Liver (tissue), 9 donors: ENCODE measurements around the gene SERPINA5. TPM values are rescaled to one million over a fixed set of nuclear protein-coding genes. Genes with fewer than 3 reads are reported as not detected.

ENCODE experiments used
- DNase-seq: peaks from one replicate; pipeline ENCODE4 v3.0.0-alpha.2; 2017; ENCODE audit warnings: low spot score
- H3K27ac ChIP-seq, 2 donors: one replicate each; pipeline ENCODE4 v1.7.0; 2013; ENCODE audit warnings: inconsistent platforms in 2 of 2, low read length in 2 of 2, control low read depth in 1 of 2, low read depth in 1 of 2, mild to moderate bottlenecking in 1 of 2
- H3K27me3 ChIP-seq, 4 donors: one replicate each; pipeline versions ENCODE4 v1.6.1 to v1.7.0; 2013; ENCODE audit warnings: low read length in 3 of 4, inconsistent platforms in 1 of 4, mild to moderate bottlenecking in 1 of 4, moderate library complexity in 1 of 4; ENCODE audit not compliant: control insufficient read depth in 4 of 4, insufficient read depth in 4 of 4
- H3K36me3 ChIP-seq, 4 donors: one replicate each; pipeline versions ENCODE4 v1.6.1 to v1.7.0; 2013; ENCODE audit warnings: low read length in 3 of 4, mild to moderate bottlenecking in 3 of 4, low read depth in 1 of 4, moderate library complexity in 1 of 4; ENCODE audit not compliant: control insufficient read depth in 4 of 4, insufficient read depth in 3 of 4
- H3K4me1 ChIP-seq, 4 donors: one replicate each; pipeline versions ENCODE4 v1.6.1 to v1.7.0; 2013; ENCODE audit warnings: low read length in 3 of 4, mild to moderate bottlenecking in 3 of 4, moderate library complexity in 1 of 4; ENCODE audit not compliant: control insufficient read depth in 4 of 4, insufficient read depth in 4 of 4
- H3K4me3 ChIP-seq, 3 donors: one replicate each; pipeline versions ENCODE4 v1.6.1 to v1.7.0; 2013; ENCODE audit warnings: low read length in 3 of 3, control low read depth in 1 of 3, low read depth in 1 of 3, mild to moderate bottlenecking in 1 of 3
- H3K9ac ChIP-seq, 2 donors: one replicate each; pipeline ENCODE4 v1.7.0; 2013; ENCODE audit warnings: low read length in 2 of 2, mild to moderate bottlenecking in 2 of 2, moderate library complexity in 2 of 2, control low read depth in 1 of 2, low read depth in 1 of 2
- H3K9me3 ChIP-seq, 4 donors: one replicate each; pipeline versions ENCODE4 v1.6.1 to v1.7.0; 2013; ENCODE audit warnings: low read length in 3 of 4; ENCODE audit not compliant: control insufficient read depth in 4 of 4
- CTCF ChIP-seq: fragments of 150-350 bp; IDR thresholded peaks from 2 replicates; pipeline ENCODE4 v1.5.1; 2017; ENCODE audit warnings: improper control_type of control experiment, low read depth, low read length; ENCODE audit not compliant: missing input control
- EGR1 ChIP-seq, 2 donors: IDR thresholded peaks; 2 replicates each; pipeline ENCODE4 v1.6.1; 2016 to 2018; ENCODE audit warnings: antibody characterized with exemption in 2 of 2, low read depth in 2 of 2
- FOXA1 ChIP-seq: IDR thresholded peaks from 2 replicates; pipeline ENCODE4 v1.6.1; 2016; ENCODE audit warnings: antibody characterized with exemption
- FOXA2 ChIP-seq: IDR thresholded peaks from 2 replicates; pipeline ENCODE4 v1.6.1; 2016; ENCODE audit warnings: antibody characterized with exemption
- GABPA ChIP-seq, 2 donors: IDR thresholded peaks in 1 of 2; conservative IDR thresholded peaks in 1 of 2; 2 replicates each; pipeline ENCODE4 v1.6.1; 2016; ENCODE audit warnings: antibody characterized with exemption in 2 of 2, mild to moderate bottlenecking in 1 of 2, moderate library complexity in 1 of 2
- HNF4A ChIP-seq, 2 donors: conservative IDR thresholded peaks; 2 replicates each; pipeline ENCODE4 v1.6.1; 2016; ENCODE audit warnings: antibody characterized with exemption in 2 of 2, mild to moderate bottlenecking in 2 of 2
- HNF4G ChIP-seq: IDR thresholded peaks from 2 replicates; pipeline ENCODE4 v1.6.1; 2016; ENCODE audit warnings: antibody characterized with exemption
- JUND ChIP-seq, 2 donors: IDR thresholded peaks; 2 replicates each; pipeline ENCODE4 v1.6.1; 2016; ENCODE audit warnings: antibody characterized with exemption in 2 of 2
- NR2F2 ChIP-seq: IDR thresholded peaks from 2 replicates; pipeline ENCODE4 v1.6.1; 2016; ENCODE audit warnings: antibody characterized with exemption
- RAD21 ChIP-seq, 2 donors: IDR thresholded peaks; 2 replicates each; pipeline ENCODE4 v1.6.1; 2016; ENCODE audit warnings: antibody characterized with exemption in 2 of 2, mild to moderate bottlenecking in 2 of 2
- REST ChIP-seq: IDR thresholded peaks from 2 replicates; pipeline ENCODE4 v1.6.1; 2016; ENCODE audit warnings: antibody characterized with exemption, mild to moderate bottlenecking
- RXRA ChIP-seq, 2 donors: IDR thresholded peaks; 2 replicates each; pipeline ENCODE4 v1.6.1; 2017 to 2018; ENCODE audit warnings: antibody characterized with exemption in 2 of 2, mild to moderate bottlenecking in 1 of 2
- SP1 ChIP-seq: IDR thresholded peaks from 2 replicates; pipeline ENCODE4 v1.6.1; 2018; ENCODE audit warnings: antibody characterized with exemption, mild to moderate bottlenecking
- TAF1 ChIP-seq: conservative IDR thresholded peaks from 2 replicates; pipeline ENCODE4 v1.6.1; 2016; ENCODE audit warnings: antibody characterized with exemption, mild to moderate bottlenecking
- YY1 ChIP-seq: IDR thresholded peaks from 2 replicates; pipeline ENCODE4 v1.6.1; 2016; ENCODE audit warnings: antibody characterized with exemption, mild to moderate bottlenecking
- WGBS: extraction: QIAGEN DNeasy Blood & Tissue Kit; methylation state at CpG from one replicate; pipeline ENCODE4 v1.1.7; 2013; 5-methylcytosine and 5-hydroxymethylcytosine counted together
- polyA plus RNA-seq, 2 donors: library from polyadenylated mRNA; stranded (reverse) in 1 of 2; unstranded in 1 of 2; fragments of 200-250 nt in 1 of 2; fragments of >200 nt in 1 of 2; fragmentation: Nextera tagmentation in 1 of 2; extraction: Ambion mirVana in 1 of 2; gene quantifications; one replicate each; pipeline versions ENCODE4 v1.2.1 to v1.2.3, GENCODE V29; 2013 to 2015
- total RNA-seq, 2 donors: library from RNA; depleted of rRNA; stranded (reverse); fragments of >200 nt; gene quantifications; one replicate each; pipeline ENCODE4 v1.2.3, GENCODE V29; 2014
- TF ChIP-seq, protein P1 (sequence below): IDR thresholded peaks from 2 replicates; pipeline ENCODE4 v1.6.1; 2016; ENCODE audit warnings: antibody characterized with exemption
- donor health status: healthy.
- donor health status: healthy.
- donor health status: healthy.
- donor health status: healthy.
- donor health status: healthy.

SERPINA5 gene
- total and polyA plus RNA-seq, 4 donors: 37.0 to 250 (median 84.0) TPM

GRCh38 chr14:94543449-94544124 lies 37.6 kb upstream of the SERPINA5 start (continued):
- TF ChIP-seq FOXA1: no peak
- no peak for TF ChIP-seq GABPA (IDR thresholded peaks at IDR 0.05 in 1 of 2, conservative IDR thresholded peaks at IDR 0.05 in 1 of 2)
- no peak for TF ChIP-seq YY1
- TF ChIP-seq SP1: no peak
- TF ChIP-seq EGR1 (IDR thresholded peaks at IDR 0.05; ENCODE audit: low read depth in 2 of 2): no peak
- TF ChIP-seq CTCF: no peak
- TF ChIP-seq RAD21 (IDR thresholded peaks at IDR 0.05): no peak
- TF ChIP-seq JUND (IDR thresholded peaks at IDR 0.05): no peak
- TF ChIP-seq FOXA2: no peak
- no peak for TF ChIP-seq HNF4G

DNA sequence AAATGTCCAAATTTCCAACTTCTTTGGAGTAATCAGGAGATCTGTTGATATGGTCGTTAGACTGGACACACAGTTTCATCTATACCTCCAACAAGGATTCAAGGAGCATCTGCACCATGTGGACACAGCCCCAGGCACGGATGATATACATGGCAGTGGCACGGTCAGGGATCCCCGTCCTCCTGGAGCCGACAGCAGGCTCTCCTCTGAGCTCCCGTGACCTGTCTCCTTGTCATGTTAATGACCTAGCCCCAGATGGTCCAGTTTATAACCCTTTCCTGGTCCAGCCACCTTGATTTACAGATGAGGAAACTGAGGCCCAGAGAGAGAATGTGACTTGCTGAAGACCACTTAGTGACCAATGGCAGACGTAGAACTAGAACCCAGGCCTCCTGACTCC lies 36.5 kb upstream of the SERPINA5 start:
- peaks cover 6 to 22% (median 16%) of the 10 kb centered on the region in 4 donors for H3K4me1 ChIP-seq
- no peaks in the 10 kb centered on the region for H3K27me3 ChIP-seq
- no peak overlapping the region for H3K4me3 ChIP-seq
- H3K27ac ChIP-seq: no peak overlapping the region
- peaks cover 0 to 5% (median 2%) of the 10 kb centered on the region in 4 donors for H3K9me3 ChIP-seq
- no peak overlapping the region for H3K9ac ChIP-seq
- 80% methylated on average over 7 of the region's 7 CpGs for WGBS
- TF ChIP-seq GABPA (IDR thresholded peaks at IDR 0.05 in 1 of 2, conservative IDR thresholded peaks at IDR 0.05 in 1 of 2) (no peak), RXRA (IDR thresholded peaks at IDR 0.05) (no peak), JUND (IDR thresholded peaks at IDR 0.05) (no peak), YY1 (no peak), HNF4A (conservative IDR thresholded peaks at IDR 0.05) (no peak)
- DNase-seq: peak; percentile 23
- no peaks in the 10 kb centered on the region for H3K36me3 ChIP-seq

DNA sequence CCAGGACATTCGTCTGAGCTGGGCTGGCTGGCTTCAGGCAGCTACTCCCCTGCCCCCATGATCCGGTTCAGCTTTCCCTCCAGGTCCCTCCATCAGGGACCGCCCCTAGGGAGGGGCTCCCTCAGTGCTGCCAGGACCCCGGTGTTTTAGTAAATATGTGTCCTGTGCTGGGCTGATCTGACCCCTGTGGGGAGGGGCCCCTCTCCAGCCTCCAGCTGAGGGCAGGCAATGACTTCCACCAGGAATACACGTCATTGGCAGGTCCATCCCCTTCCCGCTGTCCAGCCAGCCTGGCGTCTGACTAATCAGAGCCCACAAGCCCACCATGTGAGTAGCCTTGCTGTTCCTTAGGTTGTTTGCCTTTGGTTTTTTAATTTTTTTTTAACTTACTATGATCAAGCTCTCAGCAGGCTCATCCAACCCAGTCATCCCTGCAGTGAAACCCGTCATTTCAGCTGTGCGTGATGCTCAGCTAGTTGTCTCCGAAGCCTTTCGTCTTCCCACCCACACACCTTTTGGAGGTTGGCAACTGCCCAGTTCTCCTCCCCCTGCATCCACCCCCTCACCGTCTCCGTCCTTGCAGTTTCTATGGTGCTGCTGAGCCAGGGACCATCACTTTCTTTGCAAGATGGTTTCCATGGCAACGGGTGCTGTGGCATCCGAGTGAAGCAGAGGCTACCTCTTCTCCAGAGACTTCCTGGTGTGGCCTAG lies 35.9 kb upstream of the SERPINA5 start:
- H3K36me3 ChIP-seq: no peaks in the 10 kb centered on the region
- peaks cover 6 to 18% (median 16%) of the 10 kb centered on the region in 4 donors for H3K4me1 ChIP-seq
- no peak overlapping the region for H3K9ac ChIP-seq
- TF ChIP-seq RAD21 (IDR thresholded peaks at IDR 0.05): no peak
- TF ChIP-seq NR2F2: no peak
- TF ChIP-seq FOXA2: no peak
- TF ChIP-seq RXRA (IDR thresholded peaks at IDR 0.05): no peak
- peak; percentile 34 for DNase-seq
- 70% methylated on average over 15 of the region's 15 CpGs for WGBS
- H3K27me3 ChIP-seq: no peaks in the 10 kb centered on the region
- H3K27ac ChIP-seq: no peak overlapping the region
- H3K4me3 ChIP-seq: no peak overlapping the region
- H3K9me3 ChIP-seq: peaks cover 0 to 5% (median 2%) of the 10 kb centered on the region in 4 donors

- WGBS: 93% methylated on average over 8 of the region's 8 CpGs
- no peak for DNase-seq
- H3K36me3 ChIP-seq: no peaks in the 10 kb centered on the region
- TF ChIP-seq REST (no peak), SP1 (no peak), FOXA1 (no peak), TAF1 (no peak), JUND (IDR thresholded peaks at IDR 0.05) (no peak), HNF4A (conservative IDR thresholded peaks at IDR 0.05) (no peak), NR2F2 (no peak), EGR1 (IDR thresholded peaks at IDR 0.05; ENCODE audit: low read depth in 2 of 2) (no peak), RXRA (IDR thresholded peaks at IDR 0.05) (no peak)
- TF ChIP-seq, protein P1, sequence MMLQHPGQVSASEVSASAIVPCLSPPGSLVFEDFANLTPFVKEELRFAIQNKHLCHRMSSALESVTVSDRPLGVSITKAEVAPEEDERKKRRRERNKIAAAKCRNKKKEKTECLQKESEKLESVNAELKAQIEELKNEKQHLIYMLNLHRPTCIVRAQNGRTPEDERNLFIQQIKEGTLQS: no peak
Measured at GRCh38 chr14:94547151-94547680, 34.0 kb upstream of the SERPINA5 start.

More at GRCh38 chr14:94547151-94547680, 34.0 kb upstream of the SERPINA5 start:
- Histone ChIP-seq H3K27me3 (no peaks in the 10 kb centered on the region), H3K27ac (no peak overlapping the region), H3K9me3 (peaks cover 0 to 5% (median 2%) of the 10 kb centered on the region in 4 donors), H3K4me3 (no peak overlapping the region), H3K4me1 (peaks cover 6 to 17% (median 16%) of the 10 kb centered on the region in 4 donors), H3K9ac (no peak overlapping the region)
